HG02970 (cell line): ENCODE data around the gene AFAP1.

Experiments used
- ATAC-seq: cut with Tn5 transposase; IDR thresholded peaks from one replicate; pipeline ENCODE4 v1.9.1; 2021; ENCODE audit warnings: mild to moderate bottlenecking, moderate library complexity, moderate number of reproducible peaks; ENCODE audit not compliant: unreplicated experiment, low FRiP score

Gene AFAP1

DNA sequence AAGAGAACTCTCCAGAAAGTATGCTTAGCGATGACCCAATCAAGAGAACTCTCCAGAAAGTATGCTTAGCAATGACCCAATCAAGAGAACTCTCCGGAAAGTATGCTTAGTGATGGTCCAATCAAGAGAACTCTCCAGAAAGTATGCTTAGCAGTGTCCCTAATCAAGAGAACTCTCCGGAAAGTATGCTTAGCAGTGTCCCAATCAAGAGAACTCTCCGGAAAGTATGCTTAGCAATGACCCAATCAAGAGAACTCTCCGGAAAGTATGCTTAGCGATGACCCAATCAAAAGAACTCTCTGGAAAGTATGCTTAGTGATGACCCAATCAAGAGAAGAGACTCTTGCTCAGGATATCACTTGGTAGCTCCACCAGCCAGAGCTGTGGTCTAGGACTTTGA lies 92.5 kb downstream of the AFAP1 start:
- no peak for ATAC-seq

DNA sequence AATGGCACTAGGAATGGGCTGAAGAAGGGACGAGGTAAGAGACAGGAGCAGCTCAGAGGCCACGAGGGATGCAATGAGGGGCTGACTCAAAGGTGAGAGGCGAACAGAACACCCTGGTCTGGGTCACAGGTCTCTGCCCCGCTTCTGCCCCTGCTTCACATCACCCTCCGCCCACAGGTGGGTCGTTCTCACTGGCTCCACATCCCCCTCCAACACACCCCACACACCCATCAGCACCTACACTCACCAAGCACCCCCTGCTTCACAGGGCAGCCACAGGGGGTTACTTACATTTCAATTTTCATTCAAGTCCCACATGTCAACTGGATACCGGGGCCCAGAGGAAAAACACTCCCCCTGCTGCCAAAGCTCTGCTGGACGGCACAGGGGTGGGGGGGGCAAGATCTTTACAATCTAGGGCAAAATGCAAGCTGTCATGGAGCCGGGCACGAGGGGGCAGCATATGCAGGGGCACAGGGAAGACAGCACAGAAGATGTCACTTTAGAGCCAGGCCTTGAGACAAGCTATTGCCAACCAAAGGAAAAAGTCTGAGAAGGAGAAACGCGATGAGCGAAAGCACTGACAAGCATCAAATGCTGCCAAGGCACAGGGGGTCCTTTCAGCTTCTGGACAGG lies 94.0 kb downstream of the AFAP1 start:
- no peak for ATAC-seq

DNA sequence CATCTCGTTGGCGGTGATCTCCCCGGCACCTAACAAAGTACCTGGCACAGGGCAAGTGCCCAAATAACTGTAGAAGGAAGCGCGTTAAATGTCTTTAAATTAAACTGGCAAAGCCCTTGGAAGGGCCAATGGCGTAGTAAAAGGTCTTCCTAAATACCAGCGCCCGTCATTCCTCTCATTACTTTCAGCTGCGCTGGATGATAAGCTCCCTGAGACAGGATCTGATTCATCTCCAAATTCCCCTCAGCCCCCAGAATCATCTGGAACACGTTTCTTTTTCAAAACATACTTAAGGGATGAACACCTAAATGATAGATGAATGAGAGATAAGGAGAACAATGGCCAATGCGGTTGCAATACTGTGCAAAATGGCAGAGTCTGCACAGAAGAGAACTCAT lies 95.1 kb downstream of the AFAP1 start:
- no peak for ATAC-seq

DNA sequence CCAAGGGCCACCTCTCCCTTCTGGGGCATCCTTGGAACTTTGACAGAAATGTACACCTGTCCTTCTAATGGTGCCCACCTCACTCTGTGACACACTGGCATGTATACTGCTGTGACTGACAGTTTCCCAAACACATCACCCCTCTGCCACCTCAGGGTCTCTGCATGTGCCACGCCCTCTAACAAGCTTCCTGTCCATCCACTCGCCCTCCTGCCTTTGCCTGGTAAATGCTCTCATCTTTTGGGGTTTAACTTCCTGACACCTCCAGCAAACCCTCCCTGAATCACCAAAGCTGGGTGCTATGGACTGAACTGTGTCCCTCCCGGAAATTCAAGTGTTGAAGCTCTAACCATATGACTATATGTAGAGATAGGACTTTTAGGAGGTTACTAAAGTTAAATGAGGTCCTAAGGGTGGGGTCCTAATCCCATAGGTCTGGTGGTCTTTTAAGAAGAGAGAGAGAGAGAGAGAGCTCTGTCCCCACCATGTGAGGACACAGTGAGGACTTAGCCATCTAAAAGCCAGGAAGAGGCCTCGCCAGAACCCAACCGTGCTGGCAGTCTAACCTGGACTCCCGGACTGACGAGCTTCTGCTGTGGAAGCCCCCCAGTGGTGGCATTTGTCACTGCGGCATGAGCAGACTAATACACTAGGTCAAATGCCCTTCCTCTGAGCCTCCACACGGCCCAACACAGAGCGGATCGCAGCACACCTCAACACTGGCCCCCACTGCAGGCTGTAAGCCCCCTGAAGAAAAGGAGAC lies 95.6 kb downstream of the AFAP1 start:
- no peak for ATAC-seq

DNA sequence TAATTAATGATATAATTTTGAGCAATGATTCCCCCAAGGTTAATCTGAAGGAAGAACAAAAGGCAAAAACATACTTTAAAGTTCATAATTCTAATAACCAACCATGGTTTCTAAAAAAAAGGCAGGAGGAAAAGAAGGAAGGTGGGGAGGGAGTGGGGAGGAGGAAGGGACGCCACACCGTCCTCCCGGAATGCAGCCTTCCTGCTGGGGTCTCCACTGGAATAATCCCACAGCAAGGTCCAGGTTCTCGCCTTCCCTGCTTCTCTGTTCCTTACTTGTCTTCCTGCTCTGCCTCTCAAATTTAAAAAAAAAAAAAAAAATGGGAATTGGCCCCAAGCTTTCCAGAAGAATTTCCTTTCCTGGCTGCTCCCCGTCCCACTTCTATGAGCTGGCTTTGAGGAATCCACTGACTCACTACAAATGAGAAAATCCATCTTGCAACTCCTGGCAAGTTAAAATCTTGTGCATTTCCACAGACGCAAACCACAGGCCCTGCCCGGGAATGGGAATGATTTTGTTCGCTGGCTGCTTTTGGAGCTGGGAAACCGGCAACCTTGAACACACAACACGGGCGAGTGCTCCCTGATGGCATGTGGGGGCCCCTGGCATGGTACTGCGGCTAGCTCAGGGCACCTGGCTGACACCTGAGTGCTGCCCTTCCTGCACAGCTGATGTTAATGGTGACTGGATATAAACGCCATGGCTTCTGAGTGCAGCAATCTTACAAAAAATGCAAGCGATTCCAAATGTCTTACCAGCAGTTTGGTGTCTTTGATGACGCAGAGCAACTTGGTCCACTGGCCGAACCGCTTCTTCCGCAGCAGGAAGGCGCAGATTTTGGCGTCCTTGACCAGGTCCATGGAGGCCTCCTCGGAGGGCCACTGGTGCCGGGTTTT lies 97.0 kb downstream of the AFAP1 start:
- ATAC-seq: no peak

DNA sequence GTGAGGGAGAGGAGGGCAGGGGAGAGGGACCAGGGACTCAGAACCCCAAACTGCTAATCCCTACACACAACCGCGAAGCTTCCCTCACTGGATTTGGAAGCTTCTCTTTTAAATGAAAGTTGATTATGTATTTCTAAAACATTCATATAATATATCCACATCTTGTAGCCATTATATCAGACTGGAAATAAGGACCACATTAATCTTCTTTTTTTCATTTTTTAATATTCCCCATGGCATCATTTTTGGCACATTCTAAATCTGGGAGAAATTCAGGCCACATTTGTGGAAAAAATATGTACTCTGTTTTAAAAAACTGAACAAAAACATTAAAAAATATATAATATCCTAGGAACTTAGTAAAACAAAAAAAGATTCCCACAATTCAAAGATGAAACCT lies 97.8 kb downstream of the AFAP1 start:
- ATAC-seq: no peak

DNA sequence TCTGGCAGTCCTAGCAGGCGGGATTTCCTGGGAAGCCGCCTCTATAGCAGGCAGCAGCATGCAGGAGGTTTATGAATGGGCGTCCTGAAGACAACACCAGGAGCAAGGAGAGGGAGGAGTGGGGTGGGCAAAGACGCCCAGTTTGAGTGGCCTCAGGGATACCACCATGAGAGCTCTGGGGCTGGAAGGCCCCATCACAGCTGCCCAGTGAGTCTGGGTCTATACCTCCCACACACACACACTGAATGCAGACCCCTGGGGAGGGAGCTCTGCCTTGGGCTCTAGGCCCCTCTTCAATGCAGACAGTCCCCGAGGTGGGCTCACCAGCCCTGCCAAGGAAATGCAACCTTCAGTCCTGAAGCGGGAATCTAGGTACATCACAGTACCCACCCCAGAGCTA lies 98.6 kb downstream of the AFAP1 start:
- ATAC-seq: no peak

DNA sequence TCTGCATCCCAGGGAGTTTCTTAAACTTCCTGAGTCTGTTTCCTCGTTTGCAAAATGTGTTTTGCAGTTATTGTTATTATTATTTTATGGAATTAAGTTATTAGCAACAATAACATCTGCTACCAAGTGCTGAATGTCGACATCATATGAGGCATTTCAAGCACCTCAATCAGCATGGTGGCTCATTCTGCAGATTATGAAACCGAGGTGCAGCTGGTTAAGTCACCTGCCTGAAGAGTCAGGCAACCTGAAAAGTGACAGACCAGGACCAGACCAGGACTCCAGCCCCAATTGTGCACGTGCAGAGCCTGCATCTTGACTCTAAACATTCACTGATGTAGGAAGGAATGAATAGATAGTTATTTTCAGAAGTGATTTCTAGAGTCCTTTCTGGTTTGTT lies 99.8 kb downstream of the AFAP1 start:
- ATAC-seq: no peak

DNA sequence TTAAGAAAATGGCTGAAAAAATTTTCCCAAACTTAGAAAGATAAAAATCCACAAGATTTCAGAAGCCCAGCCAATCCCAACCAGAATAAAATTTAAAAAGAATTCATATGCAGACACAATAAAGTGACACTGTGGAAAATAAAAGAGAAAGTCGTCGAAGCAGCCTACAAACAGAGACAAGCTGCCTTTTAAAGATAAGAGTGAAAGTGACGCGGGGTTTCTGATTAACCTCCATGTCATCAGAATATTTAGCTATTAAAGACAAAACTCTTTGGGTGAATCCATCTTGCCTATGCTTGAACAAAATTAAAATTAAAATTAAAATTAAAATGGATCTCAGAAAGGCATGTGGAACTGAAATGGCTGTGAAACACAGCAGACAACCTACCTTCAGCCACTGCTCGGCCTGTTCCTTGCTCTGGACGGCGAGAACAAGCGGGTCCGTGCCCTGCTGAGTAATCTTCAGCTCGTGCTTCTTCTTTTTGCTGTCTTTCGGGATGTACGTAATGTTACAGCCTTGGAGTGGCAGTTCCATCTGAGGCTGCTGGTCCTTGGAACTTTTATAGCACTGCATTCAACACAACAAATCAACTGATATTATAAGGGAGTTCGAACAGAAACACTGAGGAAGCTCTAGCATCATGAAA lies 101.4 kb downstream of the AFAP1 start:
- ATAC-seq: no peak

DNA sequence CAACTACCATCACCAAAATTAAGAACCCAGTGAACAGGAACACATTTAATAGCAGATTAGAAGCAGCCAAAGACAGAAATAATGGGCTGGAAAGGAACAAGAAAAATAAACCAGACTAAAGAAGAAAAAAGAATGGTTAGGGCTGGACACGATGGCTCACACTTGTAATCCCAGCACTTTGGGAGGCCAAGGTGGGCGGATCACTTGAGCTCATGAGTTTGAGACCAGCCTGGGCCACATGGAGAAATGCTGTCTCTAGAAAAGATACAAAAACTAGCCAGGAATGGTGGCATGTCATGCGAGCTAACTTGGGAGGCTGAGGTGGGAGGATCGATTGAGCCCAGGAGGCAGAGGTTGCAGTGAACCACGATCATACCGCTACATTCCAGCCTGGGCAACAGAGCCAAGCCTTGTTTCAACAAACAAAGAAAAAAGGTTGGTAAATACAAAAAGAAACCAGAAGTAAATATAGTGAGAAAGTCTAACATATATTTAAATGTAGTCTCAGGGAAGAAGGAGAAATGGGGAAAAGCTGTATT lies 102.0 kb downstream of the AFAP1 start:
- ATAC-seq: no peak

DNA sequence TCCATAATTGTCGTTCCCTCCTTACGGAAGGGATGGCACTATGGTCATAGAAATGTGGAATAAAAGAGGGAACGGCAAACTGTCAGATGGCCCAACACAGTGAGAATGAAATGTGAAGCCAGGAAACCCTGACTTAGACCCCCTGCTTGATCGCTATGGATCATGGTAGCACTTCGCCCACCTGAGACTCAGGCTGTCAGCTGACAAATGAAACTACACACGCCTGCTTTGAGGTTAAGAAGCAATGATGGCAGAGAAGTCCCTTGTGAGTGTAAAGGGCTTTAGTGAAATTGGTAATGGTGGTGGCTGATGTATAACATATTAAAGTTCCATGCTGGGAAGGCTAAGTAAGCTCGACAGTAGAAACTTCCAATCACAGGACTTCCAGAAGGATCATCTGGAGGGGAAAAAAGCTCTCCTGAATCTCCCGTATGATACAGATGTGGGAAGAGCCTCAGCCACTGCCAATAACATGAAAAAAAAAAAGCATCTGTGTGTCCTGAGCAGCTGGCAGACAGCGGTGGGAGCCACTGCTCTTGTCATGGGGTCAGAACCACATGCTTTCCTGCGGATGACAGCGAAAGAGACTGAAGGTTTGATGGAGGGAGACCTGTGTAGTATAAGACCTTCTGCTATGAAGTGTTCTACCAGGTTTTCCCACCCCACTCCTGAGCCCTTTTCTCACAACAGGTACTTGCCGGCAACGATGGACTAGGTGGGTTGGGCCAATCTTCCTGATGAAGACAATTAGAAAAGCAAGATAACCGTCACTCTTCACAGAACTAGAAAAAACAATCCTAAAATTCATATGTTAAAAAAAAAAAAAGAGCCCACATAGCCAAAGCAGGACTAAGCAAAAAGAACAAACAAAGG lies 107.6 kb downstream of the AFAP1 start:
- ATAC-seq: no peak

DNA sequence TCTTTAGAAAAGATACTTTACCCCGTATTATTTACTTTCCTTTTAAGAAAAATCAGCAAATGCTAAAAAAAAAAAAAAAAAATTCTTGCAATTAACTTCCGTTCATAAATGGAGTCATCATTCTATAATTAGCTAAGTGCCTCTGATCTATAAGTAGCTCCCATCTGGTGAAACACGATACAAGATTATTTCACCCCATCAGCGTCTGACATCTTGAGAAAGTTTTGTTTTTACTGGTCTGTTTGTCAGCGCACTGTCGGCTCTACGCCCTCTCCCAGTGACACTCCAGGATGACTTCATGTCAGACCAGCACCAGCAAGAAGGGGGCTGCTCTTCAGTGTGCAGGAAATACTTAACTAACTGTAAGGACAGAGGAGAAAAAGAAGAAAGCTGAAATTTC lies 108.3 kb downstream of the AFAP1 start:
- ATAC-seq: no peak

DNA sequence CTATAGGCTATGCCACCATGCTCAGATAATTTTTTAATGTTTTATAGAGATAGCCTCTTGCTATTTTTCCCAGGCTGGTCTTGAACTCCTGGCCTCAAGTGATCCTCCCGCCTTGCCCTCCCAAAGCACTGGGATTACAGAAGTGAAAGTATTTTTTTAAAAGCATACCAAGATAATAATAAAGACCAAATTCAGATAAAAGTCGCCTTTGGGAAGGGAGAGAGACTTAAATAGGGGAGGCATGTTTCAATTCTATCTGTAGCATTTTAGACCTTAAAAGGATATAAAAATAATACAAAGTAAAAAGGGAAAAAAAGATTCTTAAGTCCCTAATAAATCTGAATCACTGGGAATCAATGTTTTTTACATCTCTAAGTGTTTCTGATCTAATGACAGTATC lies 108.9 kb downstream of the AFAP1 start:
- no peak for ATAC-seq

DNA sequence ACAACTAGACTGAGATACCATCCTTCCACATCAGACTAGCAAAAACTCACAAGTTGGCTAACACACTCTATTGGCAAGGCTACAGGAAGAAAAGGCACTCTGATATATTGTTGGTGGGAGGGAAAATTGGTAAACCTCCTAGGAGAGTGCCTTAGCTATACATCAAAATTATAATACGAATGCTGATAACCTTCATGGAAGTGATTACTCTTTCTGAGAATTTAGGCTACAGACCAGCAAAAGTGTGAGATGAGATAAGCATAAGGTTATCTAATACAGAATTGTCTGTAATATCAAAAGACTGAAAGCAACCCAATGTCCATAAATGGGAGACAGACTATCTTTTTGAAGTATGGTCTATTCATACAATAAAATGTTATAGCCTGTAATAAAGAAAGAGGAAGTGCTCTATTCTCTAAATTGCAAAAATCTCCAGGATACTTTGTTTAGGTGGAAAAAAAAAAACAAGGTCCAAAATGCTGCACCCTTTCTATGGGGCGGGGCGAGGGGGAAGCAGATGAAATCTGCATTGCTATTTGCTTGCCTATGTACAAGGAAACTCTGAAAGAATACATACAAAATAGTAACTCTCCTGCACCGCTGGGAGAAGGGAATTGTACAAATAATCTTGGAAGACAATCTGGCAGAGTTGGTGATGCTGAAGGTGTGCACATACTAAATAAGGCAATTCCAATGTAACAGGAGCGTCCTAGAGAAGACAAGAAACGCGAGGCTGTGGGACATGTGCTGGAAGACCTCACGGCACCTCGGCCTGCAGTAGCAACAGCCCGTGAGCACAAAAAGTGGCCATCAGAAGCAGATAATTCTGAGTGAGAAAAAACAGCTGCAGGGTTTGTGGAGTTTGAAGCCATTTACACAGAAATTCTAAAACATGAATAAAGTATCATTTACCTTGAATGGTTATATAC lies 109.7 kb downstream of the AFAP1 start:
- ATAC-seq: no peak

DNA sequence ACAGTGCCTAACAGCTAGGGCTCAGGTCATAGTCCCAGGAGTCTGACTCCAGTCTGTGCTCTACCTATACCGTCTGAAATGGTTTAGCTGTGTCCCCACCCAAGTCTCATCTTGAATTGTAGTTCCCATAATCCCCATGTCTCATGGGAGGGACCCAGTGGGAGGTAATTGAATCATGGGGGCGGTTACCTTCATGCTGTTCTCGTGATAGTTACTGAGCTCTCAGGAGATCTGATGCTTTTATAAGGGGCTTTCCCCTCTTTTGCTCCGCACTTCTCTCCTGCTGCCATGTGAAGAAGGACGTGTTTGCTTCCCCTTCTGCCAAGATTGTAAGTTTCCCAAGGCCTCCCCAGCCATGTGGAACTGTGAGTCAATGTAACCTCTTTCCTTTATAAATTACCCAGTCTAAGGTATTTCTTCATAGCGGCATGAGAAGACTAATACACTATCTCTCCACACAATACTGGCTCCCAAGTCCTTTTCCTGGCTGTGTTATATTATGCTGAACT lies 110.8 kb downstream of the AFAP1 start:
- no peak for ATAC-seq

DNA sequence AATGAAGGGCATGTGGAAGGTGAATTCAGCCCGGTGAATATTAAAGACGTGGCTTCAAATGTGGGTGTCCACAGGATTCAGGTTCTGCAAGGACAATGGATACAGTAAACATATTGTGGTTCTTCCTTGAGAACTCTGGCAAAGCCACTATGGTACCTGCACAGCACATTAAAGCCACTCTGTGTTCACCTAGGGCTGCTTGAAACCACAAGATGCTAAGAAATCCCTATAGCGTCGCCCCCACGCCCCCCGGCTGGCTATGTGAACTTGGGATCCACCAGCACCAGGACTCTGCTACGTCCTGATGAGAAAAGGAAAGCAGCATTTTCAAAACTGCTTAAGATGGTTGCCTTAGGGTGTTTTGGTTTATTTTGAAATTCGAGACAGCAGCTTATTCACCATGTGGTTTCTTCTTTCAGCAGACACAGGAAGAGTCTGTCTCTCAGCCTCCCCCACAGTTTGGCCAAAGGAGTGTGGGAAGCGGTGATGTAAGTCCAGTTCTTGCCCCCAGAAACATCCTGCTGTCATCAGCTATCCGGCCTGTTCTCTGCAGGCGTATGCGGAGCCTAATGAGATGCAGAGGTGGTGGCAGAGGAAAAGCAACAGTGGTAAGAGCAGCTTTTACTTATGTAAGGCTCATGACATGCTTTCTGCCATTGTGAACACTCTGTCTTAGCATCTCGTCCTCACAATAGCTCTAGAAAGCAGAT lies 111.5 kb downstream of the AFAP1 start:
- ATAC-seq: no peak

DNA sequence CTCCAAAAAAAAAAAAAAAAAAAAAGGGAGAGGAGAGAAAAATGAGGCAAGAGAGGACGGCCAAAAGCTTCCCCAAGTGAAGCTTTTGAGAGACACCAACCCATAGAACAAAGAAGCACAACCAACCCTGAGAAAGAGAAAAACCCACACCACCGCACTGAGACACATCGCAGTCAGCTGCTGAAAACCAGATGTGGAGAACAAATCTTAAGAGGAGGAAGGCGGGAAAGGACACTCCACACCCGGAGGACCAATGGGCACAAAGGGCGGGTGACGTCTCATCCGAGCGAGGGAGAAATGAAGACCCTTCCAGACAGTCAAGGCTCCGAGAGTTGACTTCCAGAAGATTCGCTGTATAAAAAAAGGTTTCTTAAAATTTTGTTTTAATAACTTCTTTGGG lies 112.1 kb downstream of the AFAP1 start:
- no peak for ATAC-seq

DNA sequence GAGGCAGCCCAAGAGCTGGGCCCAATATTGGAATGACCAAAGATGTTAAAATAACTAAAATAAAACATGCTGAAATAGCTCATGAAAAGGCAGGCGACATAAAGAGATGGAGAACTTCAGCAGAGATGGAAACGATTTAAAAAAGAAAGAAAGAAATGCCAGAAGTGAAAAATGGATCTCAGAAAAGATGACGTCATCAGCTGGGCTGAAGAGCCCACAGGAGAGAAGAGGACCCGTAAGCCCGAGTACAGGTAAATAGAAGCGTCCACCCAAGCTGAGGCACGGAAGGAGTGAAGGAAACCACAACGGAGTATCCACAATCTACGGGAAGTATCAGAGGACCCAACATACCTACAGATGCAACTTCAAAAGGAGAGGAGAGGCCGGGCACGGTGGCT lies 112.8 kb downstream of the AFAP1 start:
- ATAC-seq: no peak
